HG02571 (cell line): ENCODE results near the gene GSG1.

Experiments
- ATAC-seq: cut with Tn5 transposase; IDR thresholded peaks from one replicate; pipeline ENCODE4 v1.9.1; 2021; ENCODE audit warnings: mild to moderate bottlenecking, moderate library complexity; ENCODE audit not compliant: unreplicated experiment

The GSG1 gene

GRCh38 chr12:13121568-13121967 lies 18.1 kb upstream of the GSG1 start:
- ATAC-seq, result no peak

- no peak for ATAC-seq
Observed at GRCh38 chr12:13120413-13120812, 16.9 kb upstream of the GSG1 start.

- ATAC-seq, result no peak
Observed at GRCh38 chr12:13119826-13120225, 16.4 kb upstream of the GSG1 start.

- no peak for ATAC-seq
Observed at GRCh38 chr12:13117029-13117428, 13.6 kb upstream of the GSG1 start.

- ATAC-seq, result no peak
Observed at GRCh38 chr12:13116259-13116658, 12.8 kb upstream of the GSG1 start.

GRCh38 chr12:13114251-13115052 lies 11.0 kb upstream of the GSG1 start:
- ATAC-seq, result no peak

GRCh38 chr12:13112968-13113367 lies 9.5 kb upstream of the GSG1 start:
- no peak for ATAC-seq

GRCh38 chr12:13106666-13107065 lies 3.2 kb upstream of the GSG1 start:
- ATAC-seq, result no peak

- ATAC-seq, result no peak
Observed at GRCh38 chr12:13105781-13106180, 2.3 kb upstream of the GSG1 start.

- ATAC-seq, result no peak
Observed at GRCh38 chr12:13104409-13104808, 942 bp upstream of the GSG1 start.

GRCh38 chr12:13102461-13103195 lies 839 bp downstream of the GSG1 start:
- no peak for ATAC-seq

- ATAC-seq, result no peak
Observed at GRCh38 chr12:13101821-13102375, 1.6 kb downstream of the GSG1 start.

GRCh38 chr12:13100882-13101769 lies 2.3 kb downstream of the GSG1 start:
- peak; percentile 92 for ATAC-seq

GRCh38 chr12:13100605-13100881 lies 2.9 kb downstream of the GSG1 start:
- no peak for ATAC-seq

GRCh38 chr12:13099844-13100604 lies 3.4 kb downstream of the GSG1 start:
- ATAC-seq, result no peak

GRCh38 chr12:13099066-13099843 lies 4.2 kb downstream of the GSG1 start:
- no peak for ATAC-seq

GRCh38 chr12:13097491-13098011 lies 5.9 kb downstream of the GSG1 start:
- ATAC-seq, result no peak

- ATAC-seq, result no peak
Observed at GRCh38 chr12:13095266-13095995, 8.0 kb downstream of the GSG1 start.

GRCh38 chr12:13094367-13094766 lies 9.1 kb downstream of the GSG1 start:
- no peak for ATAC-seq
